ENCODE measurements around the gene YWHAQ. TPM values are rescaled to one million over a fixed set of nuclear protein-coding genes. Genes with fewer than 3 reads are reported as not detected.
A peak's percentile ranks its signal among the peaks of the same experiment; 100 is the strongest.

The YWHAQ gene
- total RNA-seq, 1 donor from 2014 or later = 655 TPM

GRCh38 chr2:9639000-9639602 is 8.3 kb upstream of the YWHAQ start:
- H3K9ac ChIP-seq = no peak overlapping the region
- no peak for TF ChIP-seq EZH2phosphoT487 (IDR thresholded peaks at IDR 0.05)
- TF ChIP-seq EZH2 (IDR thresholded peaks at IDR 0.05) = no peak
- TF ChIP-seq, protein P1, sequence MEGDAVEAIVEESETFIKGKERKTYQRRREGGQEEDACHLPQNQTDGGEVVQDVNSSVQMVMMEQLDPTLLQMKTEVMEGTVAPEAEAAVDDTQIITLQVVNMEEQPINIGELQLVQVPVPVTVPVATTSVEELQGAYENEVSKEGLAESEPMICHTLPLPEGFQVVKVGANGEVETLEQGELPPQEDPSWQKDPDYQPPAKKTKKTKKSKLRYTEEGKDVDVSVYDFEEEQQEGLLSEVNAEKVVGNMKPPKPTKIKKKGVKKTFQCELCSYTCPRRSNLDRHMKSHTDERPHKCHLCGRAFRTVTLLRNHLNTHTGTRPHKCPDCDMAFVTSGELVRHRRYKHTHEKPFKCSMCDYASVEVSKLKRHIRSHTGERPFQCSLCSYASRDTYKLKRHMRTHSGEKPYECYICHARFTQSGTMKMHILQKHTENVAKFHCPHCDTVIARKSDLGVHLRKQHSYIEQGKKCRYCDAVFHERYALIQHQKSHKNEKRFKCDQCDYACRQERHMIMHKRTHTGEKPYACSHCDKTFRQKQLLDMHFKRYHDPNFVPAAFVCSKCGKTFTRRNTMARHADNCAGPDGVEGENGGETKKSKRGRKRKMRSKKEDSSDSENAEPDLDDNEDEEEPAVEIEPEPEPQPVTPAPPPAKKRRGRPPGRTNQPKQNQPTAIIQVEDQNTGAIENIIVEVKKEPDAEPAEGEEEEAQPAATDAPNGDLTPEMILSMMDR (IDR thresholded peaks at IDR 0.05) = no peak
- H3K27ac ChIP-seq = no peak overlapping the region
- H3K27me3 Mint-ChIP-seq (ENCODE audit: insufficient read depth, low read depth) = peaks cover 6% of the 10 kb centered on the region
- H3K9me3 Mint-ChIP-seq = no peaks in the 10 kb centered on the region
- no peak for DNase-seq (ENCODE audit: low spot score)
- H3K4me1 Mint-ChIP-seq = peaks cover 63% of the 10 kb centered on the region
- H3K4me3 ChIP-seq = no peak overlapping the region
- no peaks in the 10 kb centered on the region for H3K36me3 ChIP-seq
- H3F3A ChIP-seq (ENCODE audit: low read depth) = peaks cover 3% of the 10 kb centered on the region
- peaks cover 24% of the 10 kb centered on the region for H3K27me3 ChIP-seq
- H3K9me3 ChIP-seq (ENCODE audit: low read depth) = no peaks in the 10 kb centered on the region
- peak overlapping the region; percentile 48 for H3K27ac Mint-ChIP-seq
- H4K20me1 ChIP-seq (ENCODE audit: low read depth) = no peaks in the 10 kb centered on the region
- no peaks in the 10 kb centered on the region for H3K36me3 Mint-ChIP-seq
- no peaks in the 10 kb centered on the region for H3K79me2 ChIP-seq (ENCODE audit: low read depth)
- no peak overlapping the region for H3K4me2 ChIP-seq
- H3K4me1 ChIP-seq = peaks cover 14% of the 10 kb centered on the region
- no peak overlapping the region for H3K4me3 Mint-ChIP-seq
- H2AFZ ChIP-seq (replicated peaks) = peak overlapping the region; percentile 46

DNA sequence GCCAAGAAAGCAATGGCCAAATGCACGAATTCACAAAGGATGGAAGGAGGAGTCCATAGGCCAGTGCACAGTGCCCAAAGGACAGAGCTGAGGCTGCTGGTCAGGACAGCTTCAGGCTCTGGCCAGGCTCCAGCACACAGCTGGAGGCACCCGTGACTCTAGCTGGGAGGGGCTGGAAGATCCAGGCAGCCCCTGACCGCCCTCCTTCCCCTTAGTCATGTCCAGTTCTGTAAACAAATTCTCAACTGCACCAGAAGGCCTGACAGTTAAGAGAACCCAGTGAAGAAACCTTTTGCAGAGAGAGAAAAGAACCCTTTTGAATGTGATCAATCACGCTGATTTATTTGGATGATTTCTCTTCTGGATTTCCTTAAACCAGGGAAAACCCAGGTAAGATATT is 7.7 kb upstream of the YWHAQ start:
- no peaks in the 10 kb centered on the region for H3K79me2 ChIP-seq (ENCODE audit: low read depth)
- peaks cover 21% of the 10 kb centered on the region for H3K27me3 ChIP-seq
- no peaks in the 10 kb centered on the region for H3K9me3 ChIP-seq (ENCODE audit: low read depth)
- H3K4me1 Mint-ChIP-seq = peaks cover 57% of the 10 kb centered on the region
- no peaks in the 10 kb centered on the region for H3K36me3 ChIP-seq
- H3K27ac Mint-ChIP-seq = peak overlapping the region; percentile 9
- TF ChIP-seq EZH2phosphoT487 (IDR thresholded peaks at IDR 0.05) (no peak), EZH2 (IDR thresholded peaks at IDR 0.05) (no peak)
- TF ChIP-seq, protein P1 (IDR thresholded peaks at IDR 0.05) = no peak
- H3K9ac ChIP-seq = no peak overlapping the region
- no peak overlapping the region for H3K27ac ChIP-seq
- no peaks in the 10 kb centered on the region for H4K20me1 ChIP-seq (ENCODE audit: low read depth)
- DNase-seq (ENCODE audit: low spot score) = no peak
- H3K4me3 Mint-ChIP-seq = no peak overlapping the region
- H3K9me3 Mint-ChIP-seq = no peaks in the 10 kb centered on the region
- no peak overlapping the region for H3K4me2 ChIP-seq
- H2AFZ ChIP-seq (replicated peaks) = no peak overlapping the region
- peaks cover 6% of the 10 kb centered on the region for H3K27me3 Mint-ChIP-seq (ENCODE audit: insufficient read depth, low read depth)
- H3K36me3 Mint-ChIP-seq = no peaks in the 10 kb centered on the region
- H3K4me1 ChIP-seq = peaks cover 14% of the 10 kb centered on the region
- peaks cover 3% of the 10 kb centered on the region for H3F3A ChIP-seq (ENCODE audit: low read depth)
- H3K4me3 ChIP-seq = no peak overlapping the region

GRCh38 chr2:9637330-9637729 is 6.5 kb upstream of the YWHAQ start:
- Histone ChIP-seq H3F3A (ENCODE audit: low read depth) (peaks cover 2% of the 10 kb centered on the region), H3K4me2 (no peak overlapping the region), H3K27ac (no peak overlapping the region), H3K9me3 (ENCODE audit: low read depth) (no peaks in the 10 kb centered on the region), H3K4me1 (peaks cover 9% of the 10 kb centered on the region), H3K4me3 (no peak overlapping the region), H3K36me3 (no peaks in the 10 kb centered on the region), H2AFZ (replicated peaks) (no peak overlapping the region), H3K27me3 (peaks cover 20% of the 10 kb centered on the region), H3K79me2 (ENCODE audit: low read depth) (no peaks in the 10 kb centered on the region), H4K20me1 (ENCODE audit: low read depth) (no peaks in the 10 kb centered on the region), H3K9ac (no peak overlapping the region)
- TF ChIP-seq, protein P1 (IDR thresholded peaks at IDR 0.05) = no peak
- TF ChIP-seq EZH2phosphoT487 (IDR thresholded peaks at IDR 0.05) = no peak
- TF ChIP-seq EZH2 (IDR thresholded peaks at IDR 0.05) = no peak
- Mint-ChIP-seq H3K27me3 (ENCODE audit: insufficient read depth, low read depth) (peaks cover 4% of the 10 kb centered on the region), H3K36me3 (no peaks in the 10 kb centered on the region), H3K4me1 (peaks cover 52% of the 10 kb centered on the region), H3K27ac (no peak overlapping the region), H3K9me3 (no peaks in the 10 kb centered on the region), H3K4me3 (no peak overlapping the region)
- peak; percentile 25 for DNase-seq (ENCODE audit: low spot score)

All from neural progenitor cell (in vitro differentiated cells).